Measurements from ENCODE around the gene SUGP1. TPM values are rescaled to one million over a fixed set of nuclear protein-coding genes. Genes with fewer than 3 reads are reported as not detected.

Gene SUGP1
- total RNA-seq, 2 experiments from 2014 or later = 34.6 to 61.4 TPM

- no peaks in the 10 kb centered on the region for H3K4me1 ChIP-seq (ENCODE audit: insufficient read depth, low read length, poor library complexity, severe bottlenecking)
- POLR2A ChIA-PET = no interaction called here
- no peak overlapping the region for H3K4me3 ChIP-seq (ENCODE audit: low read depth, low read length, poor library complexity, severe bottlenecking)
- no peak overlapping the region for H2AFZ ChIP-seq (ENCODE audit: low read length)
- DNase-seq (ENCODE audit: low spot score) = no peak
- H3K9me3 ChIP-seq (ENCODE audit: low read length) = peaks cover 9% of the 10 kb centered on the region; the same call in 1 of the 2 replicates
- no peak for TF ChIP-seq CTCF (conservative IDR thresholded peaks at IDR 0.05; ENCODE audit: low read length)
- no peak for TF ChIP-seq EZH2phosphoT487 (IDR thresholded peaks at IDR 0.05; ENCODE audit: borderline replicate concordance, low read depth, low read length)
- no peaks in the 10 kb centered on the region for H3K36me3 ChIP-seq (ENCODE audit: insufficient read depth, low read length)
- BruUV-seq (replicated peaks) = no TSS peak
- CTCF ChIA-PET (ENCODE audit: unreplicated experiment) = no interaction called here
- no peak overlapping the region for H3K27ac ChIP-seq (ENCODE audit: low read depth, low read length, poor library complexity, severe bottlenecking)
- intact Hi-C loops (cut with micrococcal nuclease; ENCODE audit: unreplicated experiment) = no loop called here
- H3K9me2 ChIP-seq (ENCODE audit: insufficient read depth, low read length) = no peaks in the 10 kb centered on the region
- no peak overlapping the region for H3K4me2 ChIP-seq (ENCODE audit: low read length)
- no peaks in the 10 kb centered on the region for H4K20me1 ChIP-seq (ENCODE audit: insufficient read depth, low read length)
- no peaks in the 10 kb centered on the region for H3K79me2 ChIP-seq (ENCODE audit: insufficient read depth, low read depth, low read length)
These were observed 88.0 kb downstream of the SUGP1 start for GRCh38 chr19:19232261-19232721.

GRCh38 chr19:19230999-19231398 lies 89.3 kb downstream of the SUGP1 start:
- H3K27ac ChIP-seq (ENCODE audit: low read depth, low read length, poor library complexity, severe bottlenecking) = no peak overlapping the region
- H3K4me3 ChIP-seq (ENCODE audit: low read depth, low read length, poor library complexity, severe bottlenecking) = no peak overlapping the region
- TF ChIP-seq CTCF (conservative IDR thresholded peaks at IDR 0.05; ENCODE audit: low read length) = no peak
- TF ChIP-seq EZH2phosphoT487 (IDR thresholded peaks at IDR 0.05; ENCODE audit: borderline replicate concordance, low read depth, low read length) = no peak
- DNase-seq (ENCODE audit: low spot score) = no peak
- no TSS peak for BruUV-seq (replicated peaks)
- CTCF ChIA-PET (ENCODE audit: unreplicated experiment) = no interaction called here
- no peaks in the 10 kb centered on the region for H3K4me1 ChIP-seq (ENCODE audit: insufficient read depth, low read length, poor library complexity, severe bottlenecking)
- peaks cover 9% of the 10 kb centered on the region; the same call in 1 of the 2 replicates for H3K9me3 ChIP-seq (ENCODE audit: low read length)
- no peaks in the 10 kb centered on the region for H3K79me2 ChIP-seq (ENCODE audit: insufficient read depth, low read depth, low read length)
- H2AFZ ChIP-seq (ENCODE audit: low read length) = no peak overlapping the region
- H4K20me1 ChIP-seq (ENCODE audit: insufficient read depth, low read length) = no peaks in the 10 kb centered on the region
- no peaks in the 10 kb centered on the region for H3K36me3 ChIP-seq (ENCODE audit: insufficient read depth, low read length)
- intact Hi-C loops (cut with micrococcal nuclease; ENCODE audit: unreplicated experiment) = no loop called here
- H3K9me2 ChIP-seq (ENCODE audit: insufficient read depth, low read length) = no peaks in the 10 kb centered on the region
- no peak overlapping the region for H3K4me2 ChIP-seq (ENCODE audit: low read length)
- POLR2A ChIA-PET = interaction anchor here (0.5 to 0.7 kb wide), 2 partner anchors 23 to 142 kb away, joined by 4 to 5 read pairs; no protein-coding TSS in a partner anchor

GRCh38 chr19:19229701-19230100 lies 90.6 kb downstream of the SUGP1 start:
- TF ChIP-seq EZH2phosphoT487 (IDR thresholded peaks at IDR 0.05; ENCODE audit: borderline replicate concordance, low read depth, low read length) (no peak), CTCF (conservative IDR thresholded peaks at IDR 0.05; ENCODE audit: low read length) (no peak)
- intact Hi-C loops (cut with micrococcal nuclease; ENCODE audit: unreplicated experiment) = no loop called here
- ChIA-PET POLR2A (interaction anchor here (0.6 kb wide), 1 partner anchor 15 kb away, joined by 5 read pairs; no protein-coding TSS in a partner anchor), CTCF (ENCODE audit: unreplicated experiment) (no interaction called here)
- peaks cover 5% of the 10 kb centered on the region; the same call in 1 of the 2 replicates for H3K9me3 ChIP-seq (ENCODE audit: low read length)
- BruUV-seq (replicated peaks) = no TSS peak
- no peaks in the 10 kb centered on the region for H3K79me2 ChIP-seq (ENCODE audit: insufficient read depth, low read depth, low read length)
- no peaks in the 10 kb centered on the region for H3K36me3 ChIP-seq (ENCODE audit: insufficient read depth, low read length)
- no peak overlapping the region for H3K4me2 ChIP-seq (ENCODE audit: low read length)
- H3K9me2 ChIP-seq (ENCODE audit: insufficient read depth, low read length) = no peaks in the 10 kb centered on the region
- no peaks in the 10 kb centered on the region for H4K20me1 ChIP-seq (ENCODE audit: insufficient read depth, low read length)
- H3K4me3 ChIP-seq (ENCODE audit: low read depth, low read length, poor library complexity, severe bottlenecking) = no peak overlapping the region
- DNase-seq (ENCODE audit: low spot score) = no peak
- H2AFZ ChIP-seq (ENCODE audit: low read length) = no peak overlapping the region
- H3K4me1 ChIP-seq (ENCODE audit: insufficient read depth, low read length, poor library complexity, severe bottlenecking) = no peaks in the 10 kb centered on the region
- no peak overlapping the region for H3K27ac ChIP-seq (ENCODE audit: low read depth, low read length, poor library complexity, severe bottlenecking)

All from OCI-LY7 (cell line).